Activated CD8-positive, alpha-beta memory T cell treated with anti-CD3 and anti-CD28 coated beads, Interleukin-2, amount 10 ng/mL, durations not matched to agents 7 days and 5 days (primary cell): ENCODE measurements around the gene MBOAT2. TPM values are rescaled to one million over a fixed set of nuclear protein-coding genes. Genes with fewer than 3 reads are reported as not detected.

Source experiments
- ATAC-seq: fragments of 150-1000 bp; cut with Tn5 transposase; one replicate; pipeline ENCODE4 v1.10.0; 2021; ENCODE audit warnings: moderate library complexity
- CTCF ChIA-PET: fragments of 350-600 bp; sonication (Branson Sonifier 250); formaldehyde crosslinking; loops from one replicate; lab custom pipeline; 2021; ENCODE audit warnings: antibody characterized with exemption; lab: Charles Lee
- DNase-seq: peaks from one replicate; pipeline ENCODE4 v3.0.0-alpha.2; 2020
- H3K27ac Mint-ChIP-seq: one replicate; pipeline ENCODE4 v1.8.0; 2021; ENCODE audit warnings: mild to moderate bottlenecking, mixed read lengths
- H3K27me3 Mint-ChIP-seq: one replicate; pipeline ENCODE4 v1.8.0; 2021; ENCODE audit warnings: mixed read lengths
- H3K36me3 Mint-ChIP-seq: one replicate; pipeline ENCODE4 v1.8.0; 2021; ENCODE audit warnings: mild to moderate bottlenecking, mixed read lengths
- H3K4me1 Mint-ChIP-seq: one replicate; pipeline ENCODE4 v1.8.0; 2021; ENCODE audit warnings: mixed read lengths
- H3K4me3 Mint-ChIP-seq: one replicate; pipeline ENCODE4 v1.8.0; 2021; ENCODE audit warnings: mild to moderate bottlenecking, moderate library complexity, mixed read lengths
- H3K9me3 Mint-ChIP-seq: one replicate; pipeline ENCODE4 v1.8.0; 2022; ENCODE audit warnings: low read depth, mixed read lengths
- total RNA-seq, 2 experiments: library from RNA; stranded (reverse); gene quantifications; one replicate each; pipeline ENCODE4 v1.2.3, GENCODE V29; 2021

MBOAT2 gene
- total RNA-seq, 2 experiments from 2014 or later, result 8.0 to 8.8 TPM

- peaks cover 3% of the 10 kb centered on the region for H3K4me1 Mint-ChIP-seq
- no peak overlapping the region for H3K4me3 Mint-ChIP-seq
- no peaks in the 10 kb centered on the region for H3K9me3 Mint-ChIP-seq
Observed at GRCh38 chr2:8886876-8887275, 116.6 kb downstream of the MBOAT2 start.

GRCh38 chr2:8886202-8886518 lies 117.3 kb downstream of the MBOAT2 start:
- H3K4me3 Mint-ChIP-seq, result no peak overlapping the region
- no peak overlapping the region for H3K27ac Mint-ChIP-seq
- H3K9me3 Mint-ChIP-seq, result no peaks in the 10 kb centered on the region
- peaks cover 5% of the 10 kb centered on the region for H3K27me3 Mint-ChIP-seq
- H3K36me3 Mint-ChIP-seq, result no peaks in the 10 kb centered on the region
- ATAC-seq (no peak), DNase-seq (no peak)
- CTCF ChIA-PET, result no interaction called here
- H3K4me1 Mint-ChIP-seq, result peaks cover 3% of the 10 kb centered on the region

More at GRCh38 chr2:8886876-8887275, 116.6 kb downstream of the MBOAT2 start:
- no peaks in the 10 kb centered on the region for H3K36me3 Mint-ChIP-seq
- CTCF ChIA-PET, result no interaction called here
- DNase-seq (no peak), ATAC-seq (no peak)
- H3K27ac Mint-ChIP-seq, result no peak overlapping the region
- H3K27me3 Mint-ChIP-seq, result peaks cover 5% of the 10 kb centered on the region

- CTCF ChIA-PET, result no interaction called here
- Mint-ChIP-seq H3K4me3 (no peak overlapping the region), H3K4me1 (peaks cover 3% of the 10 kb centered on the region), H3K36me3 (no peaks in the 10 kb centered on the region), H3K9me3 (no peaks in the 10 kb centered on the region), H3K27ac (no peak overlapping the region), H3K27me3 (peaks cover 5% of the 10 kb centered on the region)
- DNase-seq, result no peak
- no peak for ATAC-seq
Observed at GRCh38 chr2:8885449-8886201, 117.9 kb downstream of the MBOAT2 start.

- CTCF ChIA-PET, result no interaction called here
- H3K36me3 Mint-ChIP-seq, result no peaks in the 10 kb centered on the region
Observed at GRCh38 chr2:8884812-8885211, 118.7 kb downstream of the MBOAT2 start.

GRCh38 chr2:8882094-8882493 lies 121.4 kb downstream of the MBOAT2 start:
- H3K4me1 Mint-ChIP-seq, result peaks cover 3% of the 10 kb centered on the region
- H3K4me3 Mint-ChIP-seq, result no peak overlapping the region
- no peak overlapping the region for H3K27ac Mint-ChIP-seq
- CTCF ChIA-PET, result interaction anchor here (1.6 kb wide), 1 partner anchor 9 kb away, joined by 6 read pairs; no protein-coding TSS in a partner anchor
- H3K9me3 Mint-ChIP-seq, result no peaks in the 10 kb centered on the region
- ATAC-seq (no peak), DNase-seq (no peak)
- peaks cover 5% of the 10 kb centered on the region for H3K27me3 Mint-ChIP-seq
- no peaks in the 10 kb centered on the region for H3K36me3 Mint-ChIP-seq

More at GRCh38 chr2:8884812-8885211, 118.7 kb downstream of the MBOAT2 start:
- Mint-ChIP-seq H3K27ac (no peak overlapping the region), H3K27me3 (peaks cover 5% of the 10 kb centered on the region), H3K9me3 (no peaks in the 10 kb centered on the region), H3K4me3 (no peak overlapping the region), H3K4me1 (peaks cover 3% of the 10 kb centered on the region)
- DNase-seq, result no peak
- no peak for ATAC-seq

GRCh38 chr2:8877894-8878293 lies 125.6 kb downstream of the MBOAT2 start:
- Mint-ChIP-seq H3K27me3 (peaks cover 2% of the 10 kb centered on the region), H3K4me1 (no peaks in the 10 kb centered on the region), H3K9me3 (no peaks in the 10 kb centered on the region), H3K4me3 (no peak overlapping the region), H3K27ac (no peak overlapping the region), H3K36me3 (no peaks in the 10 kb centered on the region)
- DNase-seq, result no peak
- CTCF ChIA-PET, result no interaction called here
- no peak for ATAC-seq

- no peaks in the 10 kb centered on the region for H3K9me3 Mint-ChIP-seq
- H3K27ac Mint-ChIP-seq, result no peak overlapping the region
- H3K4me1 Mint-ChIP-seq, result no peaks in the 10 kb centered on the region
- H3K36me3 Mint-ChIP-seq, result no peaks in the 10 kb centered on the region
- CTCF ChIA-PET, result no interaction called here
- DNase-seq (no peak), ATAC-seq (no peak)
- H3K27me3 Mint-ChIP-seq, result peaks cover 3% of the 10 kb centered on the region
- H3K4me3 Mint-ChIP-seq, result no peak overlapping the region
Observed at GRCh38 chr2:8877332-8877731, 126.2 kb downstream of the MBOAT2 start.

GRCh38 chr2:8876628-8877027 lies 126.9 kb downstream of the MBOAT2 start:
- Mint-ChIP-seq H3K27me3 (peaks cover 3% of the 10 kb centered on the region), H3K4me1 (no peaks in the 10 kb centered on the region), H3K9me3 (no peaks in the 10 kb centered on the region), H3K27ac (no peak overlapping the region), H3K4me3 (no peak overlapping the region), H3K36me3 (no peaks in the 10 kb centered on the region)
- ATAC-seq, result no peak
- CTCF ChIA-PET, result no interaction called here
- no peak for DNase-seq

GRCh38 chr2:8872821-8873432 lies 130.6 kb downstream of the MBOAT2 start:
- Mint-ChIP-seq H3K27ac (no peak overlapping the region), H3K36me3 (no peaks in the 10 kb centered on the region), H3K27me3 (peaks cover 3% of the 10 kb centered on the region), H3K4me3 (no peak overlapping the region), H3K9me3 (no peaks in the 10 kb centered on the region), H3K4me1 (no peaks in the 10 kb centered on the region)
- no peak for DNase-seq
- CTCF ChIA-PET, result interaction anchor here (0.8 to 2.5 kb wide), 7 partner anchors 8 to 266 kb away, joined by 3 to 11 read pairs (median 4); partner anchors contain the start of gene KIDINS220
- ATAC-seq, result no peak

GRCh38 chr2:8870441-8870840 lies 133.0 kb downstream of the MBOAT2 start:
- Mint-ChIP-seq H3K4me3 (no peak overlapping the region), H3K36me3 (no peaks in the 10 kb centered on the region), H3K9me3 (no peaks in the 10 kb centered on the region), H3K4me1 (no peaks in the 10 kb centered on the region), H3K27me3 (peaks cover 3% of the 10 kb centered on the region), H3K27ac (no peak overlapping the region)
- CTCF ChIA-PET, result no interaction called here
- no peak for ATAC-seq
- no peak for DNase-seq

- Mint-ChIP-seq H3K9me3 (no peaks in the 10 kb centered on the region), H3K36me3 (no peaks in the 10 kb centered on the region), H3K4me3 (no peak overlapping the region), H3K27ac (no peak overlapping the region), H3K27me3 (no peaks in the 10 kb centered on the region), H3K4me1 (no peaks in the 10 kb centered on the region)
- CTCF ChIA-PET, result no interaction called here
- no peak for DNase-seq
- ATAC-seq, result no peak
Observed at GRCh38 chr2:8867363-8867762, 136.1 kb downstream of the MBOAT2 start.

GRCh38 chr2:8863331-8863953 lies 140.0 kb downstream of the MBOAT2 start:
- Mint-ChIP-seq H3K27ac (no peak overlapping the region), H3K4me3 (no peak overlapping the region), H3K4me1 (no peaks in the 10 kb centered on the region), H3K9me3 (no peaks in the 10 kb centered on the region), H3K27me3 (peaks cover 15% of the 10 kb centered on the region), H3K36me3 (no peaks in the 10 kb centered on the region)
- DNase-seq (no peak), ATAC-seq (no peak)
- CTCF ChIA-PET, result interaction anchor here (0.9 kb wide), 1 partner anchor 248 kb away, joined by 3 read pairs; no protein-coding TSS in a partner anchor

- no peak for ATAC-seq
- H3K9me3 Mint-ChIP-seq, result no peaks in the 10 kb centered on the region
- CTCF ChIA-PET, result no interaction called here
Observed at GRCh38 chr2:8862230-8862629, 141.3 kb downstream of the MBOAT2 start.

GRCh38 chr2:8861797-8862196 lies 141.7 kb downstream of the MBOAT2 start:
- no peaks in the 10 kb centered on the region for H3K36me3 Mint-ChIP-seq
- DNase-seq, result no peak
- CTCF ChIA-PET, result no interaction called here

More at GRCh38 chr2:8862230-8862629, 141.3 kb downstream of the MBOAT2 start:
- Mint-ChIP-seq H3K27ac (no peak overlapping the region), H3K4me1 (no peaks in the 10 kb centered on the region), H3K36me3 (no peaks in the 10 kb centered on the region), H3K4me3 (no peak overlapping the region), H3K27me3 (peaks cover 15% of the 10 kb centered on the region)
- no peak for DNase-seq

More at GRCh38 chr2:8861797-8862196, 141.7 kb downstream of the MBOAT2 start:
- no peaks in the 10 kb centered on the region for H3K9me3 Mint-ChIP-seq
- H3K4me3 Mint-ChIP-seq, result no peak overlapping the region
- no peak overlapping the region for H3K27ac Mint-ChIP-seq
- peaks cover 15% of the 10 kb centered on the region for H3K27me3 Mint-ChIP-seq
- H3K4me1 Mint-ChIP-seq, result no peaks in the 10 kb centered on the region
- no peak for ATAC-seq
